ENCODE results near the gene HS3ST4.
"Not testable (repeated sequence)": the region's sequence is repeated elsewhere in the genome, so short reads cannot be mapped to it uniquely, and the experiment has no call there.

HS3ST4 gene

GRCh38 chr16:26015776-26016175 is 324.0 kb downstream of the HS3ST4 start:
- no peak for DNase-seq

GRCh38 chr16:26016989-26017388 is 325.2 kb downstream of the HS3ST4 start:
- DNase-seq, result no peak

- DNase-seq, result no peak
Observed at GRCh38 chr16:26019381-26020242, 327.9 kb downstream of the HS3ST4 start.

GRCh38 chr16:26026709-26027450 is 335.1 kb downstream of the HS3ST4 start:
- no peak for DNase-seq

- no peak for DNase-seq
Observed at GRCh38 chr16:26031286-26031685, 339.5 kb downstream of the HS3ST4 start.

GRCh38 chr16:26032661-26033060 is 340.9 kb downstream of the HS3ST4 start:
- not testable (repeated sequence) for DNase-seq

GRCh38 chr16:26041952-26042668 is 350.4 kb downstream of the HS3ST4 start:
- no peak for DNase-seq

- no peak for DNase-seq
Observed at GRCh38 chr16:26050472-26050871, 358.7 kb downstream of the HS3ST4 start.

- DNase-seq, result no peak
Observed at GRCh38 chr16:26051063-26051462, 359.3 kb downstream of the HS3ST4 start.

GRCh38 chr16:26053889-26054288 is 362.1 kb downstream of the HS3ST4 start:
- DNase-seq, result no peak

GRCh38 chr16:26058326-26058725 is 366.6 kb downstream of the HS3ST4 start:
- DNase-seq, result no peak

GRCh38 chr16:26070302-26071100 is 378.7 kb downstream of the HS3ST4 start:
- DNase-seq, result no peak

GRCh38 chr16:26071101-26071866 is 379.5 kb downstream of the HS3ST4 start:
- no peak for DNase-seq

GRCh38 chr16:26078716-26079355 is 387.1 kb downstream of the HS3ST4 start:
- DNase-seq, result no peak

GRCh38 chr16:26087091-26087490 is 395.3 kb downstream of the HS3ST4 start:
- no peak for DNase-seq

GRCh38 chr16:26091511-26091910 is 399.8 kb downstream of the HS3ST4 start:
- DNase-seq, result no peak

- not testable (repeated sequence) for DNase-seq
Observed at GRCh38 chr16:26098206-26098605, 406.4 kb downstream of the HS3ST4 start.

GRCh38 chr16:26102369-26102768 is 410.6 kb downstream of the HS3ST4 start:
- DNase-seq, result no peak

GRCh38 chr16:26108836-26109505 is 417.2 kb downstream of the HS3ST4 start:
- DNase-seq, result no peak

GRCh38 chr16:26111900-26112299 is 420.1 kb downstream of the HS3ST4 start:
- DNase-seq, result no peak
